Nephron progenitor cell (in vitro differentiated cells): ENCODE data around the gene USP3.

Source experiments
- DNase-seq: peaks from one replicate; pipeline ENCODE4 v3.0.0; 2021
- H3K27ac Mint-ChIP-seq: 2 replicates; pipeline ENCODE4 v1.8.0; 2021; ENCODE audit warnings: mild to moderate bottlenecking, moderate library complexity, mixed read lengths
- H3K27me3 Mint-ChIP-seq: 2 replicates; pipeline ENCODE4 v1.8.0; 2021; ENCODE audit warnings: mild to moderate bottlenecking, low read depth, mixed read lengths; ENCODE audit not compliant: poor library complexity
- H3K36me3 Mint-ChIP-seq: 2 replicates; pipeline ENCODE4 v1.8.0; 2021; ENCODE audit warnings: low read depth, mixed read lengths
- H3K4me1 Mint-ChIP-seq: 2 replicates; pipeline ENCODE4 v1.8.0; 2021; ENCODE audit warnings: mixed read lengths
- H3K4me3 Mint-ChIP-seq: 2 replicates; pipeline ENCODE4 v1.8.0; 2021; ENCODE audit warnings: mild to moderate bottlenecking, moderate library complexity, mixed read lengths
- H3K9me3 Mint-ChIP-seq: 2 replicates; pipeline ENCODE4 v1.8.0; 2021; ENCODE audit warnings: mild to moderate bottlenecking, moderate library complexity, mixed read lengths
- CTCF ChIP-seq: fragments of 200-600 bp; sonication (generic); IDR thresholded peaks from 2 replicates; pipeline ENCODE4 v1.5.0; 2021; ENCODE audit warnings: antibody characterized with exemption

Gene USP3

GRCh38 chr15:63638839-63639238 lies 134.4 kb downstream of the USP3 start:
- H3K27ac Mint-ChIP-seq, result no peak overlapping the region
- no peak for DNase-seq
- TF ChIP-seq CTCF, result no peak
- peaks cover 49% of the 10 kb centered on the region for H3K36me3 Mint-ChIP-seq
- no peak overlapping the region for H3K4me3 Mint-ChIP-seq
- H3K9me3 Mint-ChIP-seq, result no peaks in the 10 kb centered on the region
- H3K4me1 Mint-ChIP-seq, result no peaks in the 10 kb centered on the region
- H3K27me3 Mint-ChIP-seq, result no peaks in the 10 kb centered on the region

GRCh38 chr15:63640146-63640545 lies 135.8 kb downstream of the USP3 start:
- TF ChIP-seq CTCF, result no peak
- H3K4me3 Mint-ChIP-seq, result no peak overlapping the region
- DNase-seq, result no peak
- no peaks in the 10 kb centered on the region for H3K4me1 Mint-ChIP-seq
- H3K27ac Mint-ChIP-seq, result no peak overlapping the region
- H3K36me3 Mint-ChIP-seq, result peaks cover 46% of the 10 kb centered on the region
- no peaks in the 10 kb centered on the region for H3K9me3 Mint-ChIP-seq
- no peaks in the 10 kb centered on the region for H3K27me3 Mint-ChIP-seq
